ENCODE results near the gene GBGT1. TPM values are rescaled to one million over a fixed set of nuclear protein-coding genes. Genes with fewer than 3 reads are reported as not detected.

The GBGT1 gene
- total and polyA plus RNA-seq, 7 donors: 1.6 to 4.4 (median 2.9) TPM

DNA sequence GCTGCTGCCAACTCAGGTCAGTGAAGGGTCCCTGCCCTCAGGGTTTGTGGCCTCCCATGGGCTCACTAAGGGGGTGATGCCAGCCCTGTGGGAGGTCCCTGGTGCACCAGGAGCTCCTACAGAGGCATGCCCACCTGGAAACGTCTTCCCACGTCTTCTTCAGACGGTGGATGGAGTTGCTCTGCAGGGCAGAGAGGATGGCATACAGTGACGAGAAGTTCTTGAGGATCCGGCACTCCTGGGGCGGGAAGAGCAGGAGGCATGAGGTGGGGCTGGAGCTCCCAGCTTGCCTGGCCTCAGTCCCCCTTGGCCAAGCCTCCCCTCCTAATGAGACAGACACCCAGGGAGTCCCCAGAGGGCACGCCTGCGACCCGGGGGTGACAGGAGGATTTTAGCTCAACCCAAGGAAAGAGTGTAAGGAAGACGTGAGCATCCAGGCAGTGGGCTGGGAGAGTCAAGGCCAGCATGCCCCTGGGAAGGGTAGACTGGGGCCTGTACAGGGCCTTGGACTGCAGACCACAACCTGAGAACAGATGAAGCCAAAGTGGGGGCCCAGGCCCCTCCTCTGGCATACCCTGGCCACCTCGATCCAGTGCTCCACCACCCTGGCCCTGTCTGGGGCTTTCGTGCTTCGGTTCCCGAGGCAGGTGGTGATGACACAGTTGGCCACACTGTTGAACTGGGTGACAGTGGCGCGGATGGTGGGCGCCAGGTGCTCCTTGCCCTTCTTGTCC, 57.0 kb downstream of the GBGT1 start:
- 86 to 89% (median 88%) methylated on average over 17 of the region's 17 CpGs for WGBS, 3 donors
- no peak overlapping the region for H3K4me3 ChIP-seq
- no peaks in the 10 kb centered on the region for H3K4me1 ChIP-seq

DNA sequence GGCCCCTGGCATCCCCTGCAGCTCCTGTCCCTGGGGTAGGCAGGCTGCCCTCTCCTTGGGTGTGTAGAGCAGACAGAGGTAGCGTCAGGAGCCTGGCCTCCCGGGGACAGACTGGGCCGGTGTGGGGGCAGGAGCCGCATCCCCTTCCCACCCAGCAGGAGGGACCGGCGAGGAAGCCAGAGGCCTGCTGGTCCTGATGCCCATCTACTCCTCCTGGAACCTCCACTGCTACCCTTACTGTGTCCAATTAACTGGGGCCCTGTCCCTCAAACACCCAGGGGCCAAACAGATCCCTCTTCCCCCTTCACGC, 58.3 kb downstream of the GBGT1 start:
- DNase-seq: peak in 1 of 2 donors; percentile 46
- intact Hi-C loops (cut with DNase I): loop anchor here in 1 of 2 donors (5.0 kb wide), 1 partner anchor 53 kb away; no protein-coding TSS in a partner anchor

More for the DNA sequence above, 57.0 kb downstream of the GBGT1 start:
- peaks cover 0 to 98% of the 10 kb centered on the region in 2 donors for H3K36me3 ChIP-seq (ENCODE audit: insufficient read depth in 1 of 2, low read depth in 1 of 2)
- DNase-seq (peak in 1 of 2 donors; percentile 45), ATAC-seq (no peak)
- TF ChIP-seq, protein P1, sequence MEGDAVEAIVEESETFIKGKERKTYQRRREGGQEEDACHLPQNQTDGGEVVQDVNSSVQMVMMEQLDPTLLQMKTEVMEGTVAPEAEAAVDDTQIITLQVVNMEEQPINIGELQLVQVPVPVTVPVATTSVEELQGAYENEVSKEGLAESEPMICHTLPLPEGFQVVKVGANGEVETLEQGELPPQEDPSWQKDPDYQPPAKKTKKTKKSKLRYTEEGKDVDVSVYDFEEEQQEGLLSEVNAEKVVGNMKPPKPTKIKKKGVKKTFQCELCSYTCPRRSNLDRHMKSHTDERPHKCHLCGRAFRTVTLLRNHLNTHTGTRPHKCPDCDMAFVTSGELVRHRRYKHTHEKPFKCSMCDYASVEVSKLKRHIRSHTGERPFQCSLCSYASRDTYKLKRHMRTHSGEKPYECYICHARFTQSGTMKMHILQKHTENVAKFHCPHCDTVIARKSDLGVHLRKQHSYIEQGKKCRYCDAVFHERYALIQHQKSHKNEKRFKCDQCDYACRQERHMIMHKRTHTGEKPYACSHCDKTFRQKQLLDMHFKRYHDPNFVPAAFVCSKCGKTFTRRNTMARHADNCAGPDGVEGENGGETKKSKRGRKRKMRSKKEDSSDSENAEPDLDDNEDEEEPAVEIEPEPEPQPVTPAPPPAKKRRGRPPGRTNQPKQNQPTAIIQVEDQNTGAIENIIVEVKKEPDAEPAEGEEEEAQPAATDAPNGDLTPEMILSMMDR (IDR thresholded peaks at IDR 0.05): no peak
- H3K27me3 ChIP-seq (ENCODE audit: insufficient read depth in 3 of 3, low read length in 2 of 3): no peaks in the 10 kb centered on the region
- intact Hi-C loops (cut with DNase I): loop anchor here in 1 of 2 donors (5.0 kb wide), 1 partner anchor 54 kb away; no protein-coding TSS in a partner anchor
- no peak overlapping the region for H3K27ac ChIP-seq
- no peaks in the 10 kb centered on the region for H3K9me3 ChIP-seq

DNA sequence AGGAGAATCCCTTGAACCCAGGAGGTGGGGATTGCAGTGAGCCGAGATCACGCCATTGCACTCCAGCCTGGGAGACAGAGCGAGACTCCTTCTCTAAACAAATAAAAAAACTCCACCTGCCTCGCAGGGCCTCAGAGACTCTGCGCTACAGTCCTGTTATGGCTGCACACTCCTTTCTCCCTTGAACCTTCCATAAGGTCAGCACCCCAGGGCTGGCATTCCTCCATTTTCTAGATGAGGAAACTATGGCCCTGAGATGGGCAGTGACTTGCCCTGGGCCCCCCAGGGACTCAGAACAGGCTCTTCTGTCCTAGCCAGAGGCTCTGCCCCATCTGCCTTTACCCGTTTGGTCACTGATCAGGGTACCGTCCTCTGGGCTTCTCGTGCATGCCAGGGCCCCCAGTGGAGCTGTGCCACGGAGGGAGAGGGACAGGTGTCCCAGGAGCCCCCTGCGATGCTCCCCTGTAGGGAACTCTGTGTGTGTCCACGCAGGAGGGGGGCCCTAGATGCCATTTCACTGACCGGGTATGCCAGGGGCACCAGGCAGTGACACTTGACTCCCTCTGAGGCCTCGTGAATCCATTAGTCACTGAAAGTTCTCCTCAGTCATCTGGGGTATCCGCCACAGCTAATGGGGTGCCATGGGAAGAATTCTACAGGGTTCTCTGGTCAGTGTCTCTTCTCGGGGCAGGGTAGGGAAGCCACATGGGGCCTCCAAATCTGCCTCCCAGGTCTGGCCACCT, 58.8 kb downstream of the GBGT1 start:
- H3K36me3 ChIP-seq (ENCODE audit: insufficient read depth in 1 of 2, low read depth in 1 of 2): peaks cover 0 to 98% of the 10 kb centered on the region in 2 donors
- ATAC-seq (no peak), DNase-seq (peak in 1 of 2 donors; percentile 41)
- intact Hi-C loops (cut with DNase I): loop anchor here in 1 of 2 donors (5.0 kb wide), 1 partner anchor 53 kb away; no protein-coding TSS in a partner anchor
- TF ChIP-seq, protein P1 (IDR thresholded peaks at IDR 0.05): no peak
- H3K4me3 ChIP-seq: no peak overlapping the region
- H3K9me3 ChIP-seq: no peaks in the 10 kb centered on the region
- 81 to 84% (median 83%) methylated on average over 15 of the region's 15 CpGs for WGBS, 3 donors
- no peak overlapping the region for H3K27ac ChIP-seq
- H3K27me3 ChIP-seq (ENCODE audit: insufficient read depth in 3 of 3, low read length in 2 of 3): no peaks in the 10 kb centered on the region
- no peaks in the 10 kb centered on the region for H3K4me1 ChIP-seq

More for the DNA sequence above, 58.3 kb downstream of the GBGT1 start:
- no peak overlapping the region for H3K4me3 ChIP-seq
- TF ChIP-seq, protein P1 (IDR thresholded peaks at IDR 0.05): no peak
- no peaks in the 10 kb centered on the region for H3K27me3 ChIP-seq (ENCODE audit: insufficient read depth in 3 of 3, low read length in 2 of 3)
- ATAC-seq: no peak
- no peaks in the 10 kb centered on the region for H3K9me3 ChIP-seq
- H3K36me3 ChIP-seq (ENCODE audit: insufficient read depth in 1 of 2, low read depth in 1 of 2): peaks cover 0 to 98% of the 10 kb centered on the region in 2 donors
- no peak overlapping the region for H3K27ac ChIP-seq
- 86 to 93% (median 93%) methylated on average over 5 to 7 of the region's 7 CpGs for WGBS, 3 donors
- no peaks in the 10 kb centered on the region for H3K4me1 ChIP-seq

DNA sequence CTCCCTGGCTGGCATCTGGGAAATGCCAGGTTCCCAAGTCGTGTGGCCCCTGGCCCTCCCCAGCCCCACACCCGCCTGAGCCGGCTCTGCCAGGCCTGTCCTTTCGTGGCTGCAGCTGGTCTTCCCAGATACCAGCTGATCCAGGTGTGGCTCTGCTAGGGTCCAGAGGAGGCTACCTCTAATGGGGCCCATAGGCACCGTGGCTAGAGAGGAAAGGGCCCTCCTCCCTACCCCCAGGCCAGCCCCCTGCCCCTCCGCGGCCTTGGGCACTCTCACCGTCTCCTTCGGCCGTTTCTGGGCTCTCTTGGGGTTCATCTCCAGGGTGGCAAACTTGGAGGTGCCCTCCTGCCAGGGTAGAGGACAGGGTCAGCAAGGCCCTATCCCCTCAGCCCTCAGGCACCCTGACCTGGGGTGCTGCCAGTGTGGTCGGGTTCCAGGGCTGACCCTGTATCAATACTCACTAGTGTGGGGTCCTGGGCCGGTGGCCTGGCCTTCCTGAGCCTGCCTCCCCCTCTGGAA, 59.7 kb downstream of the GBGT1 start:
- ATAC-seq (no peak), DNase-seq (peak in 1 of 2 donors; percentile 49)
- Histone ChIP-seq H3K9me3 (no peaks in the 10 kb centered on the region), H3K36me3 (ENCODE audit: insufficient read depth in 1 of 2, low read depth in 1 of 2) (peaks cover 0 to 98% of the 10 kb centered on the region in 2 donors), H3K4me1 (no peaks in the 10 kb centered on the region), H3K27me3 (ENCODE audit: insufficient read depth in 3 of 3, low read length in 2 of 3) (no peaks in the 10 kb centered on the region), H3K4me3 (no peak overlapping the region), H3K27ac (no peak overlapping the region)
- intact Hi-C loops (cut with DNase I): loop anchor here (1.0 kb wide), 2 partner anchors 42 to 43 kb away; no protein-coding TSS in a partner anchor
- WGBS, 3 donors: 79 to 83% (median 80%) methylated on average over 12 of the region's 12 CpGs
- TF ChIP-seq, protein P1 (IDR thresholded peaks at IDR 0.05): no peak

Data from psoas muscle (tissue), 8 donors.